ENCODE measurements around the gene ZFPL1.

The ZFPL1 gene

GRCh38 chr11:65060913-65061408 is 23.1 kb upstream of the ZFPL1 start:
- DNase-seq, result no peak

GRCh38 chr11:65063532-65063931 is 20.5 kb upstream of the ZFPL1 start:
- DNase-seq, result no peak

- no peak for DNase-seq
Observed at GRCh38 chr11:65064847-65065240, 19.2 kb upstream of the ZFPL1 start.

GRCh38 chr11:65065851-65066250 is 18.2 kb upstream of the ZFPL1 start:
- no peak for DNase-seq

GRCh38 chr11:65066315-65066714 is 17.7 kb upstream of the ZFPL1 start:
- no peak for DNase-seq

- no peak for DNase-seq
Observed at GRCh38 chr11:65066805-65067291, 17.2 kb upstream of the ZFPL1 start.

GRCh38 chr11:65067446-65067845 is 16.6 kb upstream of the ZFPL1 start:
- no peak for DNase-seq

- DNase-seq, result no peak
Observed at GRCh38 chr11:65069217-65069616, 14.8 kb upstream of the ZFPL1 start.

GRCh38 chr11:65071907-65072630 is 12.0 kb upstream of the ZFPL1 start:
- DNase-seq, result no peak

GRCh38 chr11:65072631-65072966 is 11.4 kb upstream of the ZFPL1 start:
- DNase-seq, result no peak

- DNase-seq, result no peak
Observed at GRCh38 chr11:65077451-65077850, 6.6 kb upstream of the ZFPL1 start.

GRCh38 chr11:65078151-65078550 is 5.9 kb upstream of the ZFPL1 start:
- no peak for DNase-seq

GRCh38 chr11:65078786-65079342 is 5.2 kb upstream of the ZFPL1 start:
- no peak for DNase-seq

- DNase-seq, result no peak
Observed at GRCh38 chr11:65083134-65083833, 738 bp upstream of the ZFPL1 start.

- no peak for DNase-seq
Observed at GRCh38 chr11:65084598-65085375, 765 bp downstream of the ZFPL1 start.

GRCh38 chr11:65085446-65085845 is 1.4 kb downstream of the ZFPL1 start:
- no peak for DNase-seq

- no peak for DNase-seq
Observed at GRCh38 chr11:65086809-65087208, 2.8 kb downstream of the ZFPL1 start.

- DNase-seq, result no peak
Observed at GRCh38 chr11:65087216-65087615, 3.2 kb downstream of the ZFPL1 start.

GRCh38 chr11:65087827-65088226 is 3.8 kb downstream of the ZFPL1 start:
- DNase-seq, result no peak

GRCh38 chr11:65089621-65090020 is 5.6 kb downstream of the ZFPL1 start:
- DNase-seq, result no peak

- peak; percentile 14 to 55 for DNase-seq
Observed at GRCh38 chr11:65090628-65091027, 6.6 kb downstream of the ZFPL1 start.

GRCh38 chr11:65095427-65095826 is 11.4 kb downstream of the ZFPL1 start:
- DNase-seq, result no peak
